T-helper 17 cell (primary cell): Measurements from ENCODE around the gene MPP2. TPM values are rescaled to one million over a fixed set of nuclear protein-coding genes. Genes with fewer than 3 reads are reported as not detected.
A peak's percentile ranks its signal among the peaks of the same experiment; 100 is the strongest.
"Not testable (repeated sequence)": the region's sequence is repeated elsewhere in the genome, so short reads cannot be mapped to it uniquely, and the experiment has no call there.

Source experiments
- ATAC-seq: fragments of 150-1000 bp; cut with Tn5 transposase; 2 replicates; pipeline ENCODE4 v1.10.0; 2021; ENCODE audit warnings: mild to moderate bottlenecking, moderate library complexity
- DNase-seq, 3 donors: peaks; one replicate each; pipeline versions ENCODE4 v3.0.0 to v3.0.0-alpha.2; 2020 to 2021
- H3K9me3 ChIP-seq: one replicate; pipeline ENCODE4 v1.7.0; 2013; ENCODE audit warnings: low read length, mild to moderate bottlenecking; ENCODE audit not compliant: control insufficient read depth, poor library complexity, severe bottlenecking
- H3K27ac Mint-ChIP-seq: one replicate; pipeline ENCODE4 v1.8.0; 2022; ENCODE audit warnings: mild to moderate bottlenecking, moderate library complexity, mixed read lengths
- H3K27me3 Mint-ChIP-seq: one replicate; pipeline ENCODE4 v1.8.0; 2022; ENCODE audit warnings: mixed read lengths
- H3K36me3 Mint-ChIP-seq: one replicate; pipeline ENCODE4 v1.8.0; 2022; ENCODE audit warnings: low read depth, mixed read lengths
- H3K4me1 Mint-ChIP-seq: one replicate; pipeline ENCODE4 v1.8.0; 2022; ENCODE audit warnings: mild to moderate bottlenecking, mixed read lengths
- H3K4me3 Mint-ChIP-seq: one replicate; pipeline ENCODE4 v1.8.0; 2022; ENCODE audit warnings: mild to moderate bottlenecking, moderate library complexity, mixed read lengths
- total RNA-seq, 4 donors: library from RNA in 2 of 4; stranded (reverse) in 2 of 4; gene quantifications; one replicate each; pipeline ENCODE4 v1.2.3 and lab custom pipeline; 2022 to 2026

MPP2 gene
- total RNA-seq, 2 donors from 2014 or later: 1.5 to 2.2 TPM

GRCh38 chr17:43939886-43940285, 32.5 kb upstream of the MPP2 start:
- Mint-ChIP-seq H3K4me1 (peaks cover 8% of the 10 kb centered on the region), H3K36me3 (no peaks in the 10 kb centered on the region), H3K27ac (no peak overlapping the region), H3K27me3 (no peaks in the 10 kb centered on the region), H3K4me3 (no peak overlapping the region)
- no peaks in the 10 kb centered on the region for H3K9me3 ChIP-seq
- DNase-seq (no peak), ATAC-seq (no peak)

GRCh38 chr17:43939452-43939851, 32.1 kb upstream of the MPP2 start:
- ATAC-seq, H3K27ac Mint-ChIP-seq: not testable (repeated sequence)
- peak overlapping the region; percentile 41 for H3K4me3 Mint-ChIP-seq

DNA sequence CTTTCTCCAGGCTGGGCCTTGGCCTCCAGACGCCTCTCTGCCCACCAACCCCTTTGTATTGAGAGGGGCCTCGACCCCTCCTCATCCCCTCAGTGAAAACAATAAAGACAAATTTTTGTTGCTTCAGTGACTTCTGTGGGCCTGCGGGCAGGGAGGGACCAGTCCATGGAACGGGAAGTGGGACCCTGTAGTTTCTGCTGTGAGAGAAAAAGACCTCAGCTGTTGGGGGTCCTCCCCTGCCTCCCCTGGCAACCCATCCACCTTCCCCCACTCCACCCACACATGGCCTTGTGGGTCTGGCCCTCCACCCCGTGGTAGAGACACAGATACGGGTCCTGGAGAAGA, 31.5 kb upstream of the MPP2 start:
- no peaks in the 10 kb centered on the region for H3K9me3 ChIP-seq
- Mint-ChIP-seq H3K4me1 (peaks cover 6% of the 10 kb centered on the region), H3K4me3 (no peak overlapping the region), H3K27ac (no peak overlapping the region), H3K27me3 (no peaks in the 10 kb centered on the region), H3K36me3 (no peaks in the 10 kb centered on the region)
- DNase-seq: no peak
- no peak for ATAC-seq

More at GRCh38 chr17:43939452-43939851, 32.1 kb upstream of the MPP2 start:
- H3K27me3 Mint-ChIP-seq, DNase-seq, H3K9me3 ChIP-seq, H3K36me3 Mint-ChIP-seq, H3K4me1 Mint-ChIP-seq: not testable (repeated sequence)

DNA sequence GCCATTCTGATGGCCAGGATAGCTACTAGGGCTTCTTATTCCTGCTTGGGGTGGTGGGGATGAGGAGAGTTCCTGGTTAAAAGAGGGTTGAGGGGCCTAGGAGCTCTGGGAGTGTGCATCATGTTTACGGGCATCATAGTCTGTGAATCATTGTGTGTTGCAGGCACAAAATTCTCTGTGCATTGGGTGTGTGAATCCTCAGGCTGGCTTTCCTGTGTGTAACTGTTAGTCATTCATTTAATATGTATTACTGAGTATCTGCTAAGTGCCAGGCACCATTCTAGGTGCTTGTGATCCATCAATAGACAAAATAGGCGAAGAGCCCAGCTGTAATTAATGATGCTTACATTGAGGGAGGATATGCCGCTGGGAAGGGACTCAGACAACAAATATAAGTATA, 29.1 kb upstream of the MPP2 start:
- H3K27ac Mint-ChIP-seq: no peak overlapping the region
- H3K36me3 Mint-ChIP-seq: no peaks in the 10 kb centered on the region
- H3K27me3 Mint-ChIP-seq: no peaks in the 10 kb centered on the region
- H3K9me3 ChIP-seq: no peaks in the 10 kb centered on the region
- no peak overlapping the region for H3K4me3 Mint-ChIP-seq
- ATAC-seq (no peak), DNase-seq (no peak)
- H3K4me1 Mint-ChIP-seq: peaks cover 6% of the 10 kb centered on the region

DNA sequence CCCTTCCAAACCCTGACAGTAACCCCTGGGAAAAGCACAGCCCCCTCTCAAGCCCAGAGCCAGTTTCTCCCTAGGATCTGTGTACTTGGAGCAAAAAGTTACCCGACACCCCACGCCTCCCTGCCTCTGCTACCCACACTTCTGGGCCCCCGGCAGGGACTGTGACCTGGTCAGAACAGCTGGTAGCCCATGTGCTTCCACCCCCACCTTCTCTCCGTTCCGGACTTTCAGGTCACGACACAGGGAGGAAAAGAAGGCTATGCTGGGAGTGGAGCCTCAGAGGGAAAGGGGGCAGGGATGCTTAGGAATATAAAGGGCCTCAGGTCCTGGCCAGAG, 28.6 kb upstream of the MPP2 start:
- no peak overlapping the region for H3K27ac Mint-ChIP-seq
- peaks cover 6% of the 10 kb centered on the region for H3K4me1 Mint-ChIP-seq
- ATAC-seq: no peak
- no peak overlapping the region for H3K4me3 Mint-ChIP-seq
- no peak for DNase-seq
- H3K36me3 Mint-ChIP-seq: no peaks in the 10 kb centered on the region
- H3K9me3 ChIP-seq: no peaks in the 10 kb centered on the region
- H3K27me3 Mint-ChIP-seq: no peaks in the 10 kb centered on the region

DNA sequence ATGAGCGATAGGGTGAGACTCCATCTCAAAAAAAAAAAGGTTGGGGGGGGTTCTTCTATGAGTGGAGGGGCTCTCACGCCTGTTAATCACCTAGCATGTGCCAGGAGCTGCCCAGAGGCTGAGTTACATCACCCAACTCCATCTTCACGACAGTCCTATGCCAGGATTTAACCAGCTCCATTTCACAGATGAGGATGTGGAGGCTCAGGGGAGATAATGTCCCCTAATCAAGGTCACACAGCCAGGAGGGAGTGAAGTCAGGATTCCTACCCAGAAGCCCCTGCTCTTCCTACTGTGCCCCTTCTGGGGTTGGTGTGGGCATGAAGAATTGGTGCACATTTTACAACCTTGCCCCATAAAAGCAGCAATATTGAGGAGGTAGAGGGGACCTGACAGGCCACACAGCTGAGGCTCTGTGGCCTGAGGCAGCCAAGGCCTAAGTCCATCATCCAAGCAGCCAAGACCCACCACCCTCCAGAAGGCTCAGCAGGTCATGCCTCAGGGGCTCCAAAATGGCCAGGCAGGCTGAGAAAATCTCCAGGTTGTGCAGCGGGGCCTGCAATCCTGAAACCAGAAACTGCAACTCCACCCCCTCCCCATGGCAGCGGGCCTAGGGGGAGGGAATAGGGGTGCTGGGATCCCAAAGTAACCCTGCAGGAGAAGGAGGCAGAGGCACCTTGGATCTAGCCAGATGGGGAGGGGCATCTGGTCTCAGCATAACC, 28.0 kb upstream of the MPP2 start:
- no peak for ATAC-seq
- Mint-ChIP-seq H3K36me3 (no peaks in the 10 kb centered on the region), H3K4me3 (no peak overlapping the region), H3K27me3 (no peaks in the 10 kb centered on the region), H3K4me1 (peaks cover 6% of the 10 kb centered on the region), H3K27ac (no peak overlapping the region)
- no peaks in the 10 kb centered on the region for H3K9me3 ChIP-seq
- no peak for DNase-seq

- ATAC-seq (no peak), DNase-seq (no peak)
- Mint-ChIP-seq H3K27me3 (no peaks in the 10 kb centered on the region), H3K27ac (no peak overlapping the region), H3K4me1 (peaks cover 8% of the 10 kb centered on the region), H3K4me3 (no peak overlapping the region), H3K36me3 (no peaks in the 10 kb centered on the region)
- no peaks in the 10 kb centered on the region for H3K9me3 ChIP-seq
These were observed 25.6 kb upstream of the MPP2 start for GRCh38 chr17:43932923-43933322.

- Mint-ChIP-seq H3K4me3 (no peak overlapping the region), H3K36me3 (no peaks in the 10 kb centered on the region), H3K27me3 (no peaks in the 10 kb centered on the region), H3K4me1 (peaks cover 11% of the 10 kb centered on the region), H3K27ac (no peak overlapping the region)
- no peak for DNase-seq
- ATAC-seq: no peak
- no peaks in the 10 kb centered on the region for H3K9me3 ChIP-seq
These were observed 25.0 kb upstream of the MPP2 start for GRCh38 chr17:43932357-43932756.

DNA sequence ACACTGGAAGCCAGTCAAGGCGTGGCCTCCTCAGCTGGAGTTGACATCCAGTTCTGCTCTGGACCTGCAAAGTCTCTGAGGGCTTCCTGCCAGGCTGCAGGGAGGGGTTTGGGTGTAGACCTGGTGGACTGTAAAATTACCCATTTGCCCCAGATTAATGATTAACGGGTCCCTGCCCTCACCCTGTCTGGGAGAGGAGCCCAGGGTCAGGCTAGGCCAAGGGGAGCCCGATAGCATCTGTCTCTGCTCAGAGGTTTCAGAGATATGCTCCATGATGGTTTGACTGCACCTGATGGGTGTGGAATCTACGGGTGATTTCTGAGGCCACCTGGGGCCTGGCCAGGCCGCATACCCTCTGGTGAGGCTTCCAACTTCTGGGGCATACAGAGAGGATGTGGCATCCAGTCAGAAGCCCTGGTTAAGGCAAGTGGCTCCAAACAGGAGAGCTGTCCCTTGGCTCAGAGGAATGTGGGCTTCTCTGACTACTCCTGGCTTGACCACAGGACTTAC, 23.8 kb upstream of the MPP2 start:
- Mint-ChIP-seq H3K4me1 (peaks cover 12% of the 10 kb centered on the region), H3K36me3 (no peaks in the 10 kb centered on the region), H3K27me3 (peaks cover 5% of the 10 kb centered on the region), H3K27ac (no peak overlapping the region), H3K4me3 (no peak overlapping the region)
- ATAC-seq: no peak
- H3K9me3 ChIP-seq: no peaks in the 10 kb centered on the region
- DNase-seq: no peak

GRCh38 chr17:43928609-43929008, 21.3 kb upstream of the MPP2 start:
- no peak overlapping the region for H3K4me3 Mint-ChIP-seq
- no peak for DNase-seq
- peaks cover 5% of the 10 kb centered on the region for H3K27me3 Mint-ChIP-seq
- H3K36me3 Mint-ChIP-seq: no peaks in the 10 kb centered on the region
- H3K27ac Mint-ChIP-seq: no peak overlapping the region
- no peaks in the 10 kb centered on the region for H3K9me3 ChIP-seq
- no peak for ATAC-seq
- peaks cover 12% of the 10 kb centered on the region for H3K4me1 Mint-ChIP-seq

GRCh38 chr17:43927929-43928328, 20.6 kb upstream of the MPP2 start:
- Mint-ChIP-seq H3K4me3 (peak overlapping the region; percentile 89), H3K4me1 (peaks cover 12% of the 10 kb centered on the region), H3K27ac (peak overlapping the region; percentile 53)
- DNase-seq, H3K36me3 Mint-ChIP-seq, H3K27me3 Mint-ChIP-seq, H3K9me3 ChIP-seq: not testable (repeated sequence)
- peak; percentile 66 for ATAC-seq

- peak; percentile 42 for ATAC-seq
- DNase-seq: no peak
These were observed 19.9 kb upstream of the MPP2 start for GRCh38 chr17:43927060-43927864.

GRCh38 chr17:43924558-43924957, 17.2 kb upstream of the MPP2 start:
- no peak overlapping the region for H3K4me3 Mint-ChIP-seq
- no peaks in the 10 kb centered on the region for H3K36me3 Mint-ChIP-seq
- H3K9me3 ChIP-seq: no peaks in the 10 kb centered on the region
- DNase-seq: no peak
- no peak for ATAC-seq
- H3K4me1 Mint-ChIP-seq: peaks cover 9% of the 10 kb centered on the region
- peaks cover 5% of the 10 kb centered on the region for H3K27me3 Mint-ChIP-seq
- no peak overlapping the region for H3K27ac Mint-ChIP-seq

More at GRCh38 chr17:43927060-43927864, 19.9 kb upstream of the MPP2 start:
- Mint-ChIP-seq H3K4me3 (peak overlapping the region; percentile 89), H3K36me3 (no peaks in the 10 kb centered on the region), H3K27ac (peak overlapping the region; percentile 53), H3K27me3 (peaks cover 5% of the 10 kb centered on the region), H3K4me1 (peaks cover 12% of the 10 kb centered on the region)
- no peaks in the 10 kb centered on the region for H3K9me3 ChIP-seq
